ENCODE data around the gene MIS12. TPM values are rescaled to one million over a fixed set of nuclear protein-coding genes. Genes with fewer than 3 reads are reported as not detected.
A peak's percentile ranks its signal among the peaks of the same experiment; 100 is the strongest.

MIS12 gene
- total RNA-seq, 1 experiment from 2014 or later, result 22.6 TPM

DNA sequence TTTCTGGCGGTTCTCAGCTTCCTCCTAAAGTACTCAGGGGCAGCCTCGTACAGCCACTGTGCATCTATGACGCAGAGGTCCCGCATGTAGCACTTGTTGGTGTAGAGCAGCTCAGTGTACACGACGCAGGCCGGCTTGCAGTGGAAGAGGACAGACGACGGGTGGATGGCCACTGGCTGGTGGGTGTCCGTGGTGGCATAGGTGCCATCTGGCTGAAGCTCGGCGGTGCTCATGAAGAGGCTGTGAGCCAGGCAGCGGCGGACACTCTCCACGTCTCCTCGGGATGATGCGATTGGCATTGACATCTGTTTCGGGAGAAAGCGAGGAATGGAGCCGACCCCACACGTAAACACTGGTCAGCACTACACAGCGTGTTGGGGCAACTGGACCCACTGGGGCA, 42.2 kb upstream of the MIS12 start (continued):
- TF ChIP-seq, protein P1, sequence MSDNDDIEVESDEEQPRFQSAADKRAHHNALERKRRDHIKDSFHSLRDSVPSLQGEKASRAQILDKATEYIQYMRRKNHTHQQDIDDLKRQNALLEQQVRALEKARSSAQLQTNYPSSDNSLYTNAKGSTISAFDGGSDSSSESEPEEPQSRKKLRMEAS (CRISPR knock-in tag; IDR thresholded peaks at IDR 0.05), result no peak

DNA sequence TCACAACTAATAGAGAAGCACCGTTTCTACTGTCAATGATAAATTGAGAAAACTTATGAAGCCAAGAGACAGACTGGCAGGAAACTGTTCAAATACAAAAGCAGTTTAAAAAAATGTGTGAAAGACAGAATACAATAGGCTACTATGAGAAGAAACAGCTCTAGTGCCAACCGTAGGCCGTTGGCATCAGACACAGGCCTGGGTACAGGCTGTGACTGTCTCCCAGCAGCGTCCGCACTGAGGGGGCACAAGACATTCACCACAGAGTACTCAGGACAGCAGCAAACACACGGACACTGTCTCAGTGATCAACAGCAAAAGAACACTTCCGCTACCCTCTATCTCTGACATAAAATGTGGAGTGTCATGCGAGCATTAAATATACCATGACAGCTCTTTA, 39.6 kb upstream of the MIS12 start:
- H3K36me3 Mint-ChIP-seq, result peaks cover 78% of the 10 kb centered on the region
- H3K27ac Mint-ChIP-seq, result no peak overlapping the region
- H3K27me3 Mint-ChIP-seq (ENCODE audit: low read depth), result no peaks in the 10 kb centered on the region
- TF ChIP-seq, protein P2, sequence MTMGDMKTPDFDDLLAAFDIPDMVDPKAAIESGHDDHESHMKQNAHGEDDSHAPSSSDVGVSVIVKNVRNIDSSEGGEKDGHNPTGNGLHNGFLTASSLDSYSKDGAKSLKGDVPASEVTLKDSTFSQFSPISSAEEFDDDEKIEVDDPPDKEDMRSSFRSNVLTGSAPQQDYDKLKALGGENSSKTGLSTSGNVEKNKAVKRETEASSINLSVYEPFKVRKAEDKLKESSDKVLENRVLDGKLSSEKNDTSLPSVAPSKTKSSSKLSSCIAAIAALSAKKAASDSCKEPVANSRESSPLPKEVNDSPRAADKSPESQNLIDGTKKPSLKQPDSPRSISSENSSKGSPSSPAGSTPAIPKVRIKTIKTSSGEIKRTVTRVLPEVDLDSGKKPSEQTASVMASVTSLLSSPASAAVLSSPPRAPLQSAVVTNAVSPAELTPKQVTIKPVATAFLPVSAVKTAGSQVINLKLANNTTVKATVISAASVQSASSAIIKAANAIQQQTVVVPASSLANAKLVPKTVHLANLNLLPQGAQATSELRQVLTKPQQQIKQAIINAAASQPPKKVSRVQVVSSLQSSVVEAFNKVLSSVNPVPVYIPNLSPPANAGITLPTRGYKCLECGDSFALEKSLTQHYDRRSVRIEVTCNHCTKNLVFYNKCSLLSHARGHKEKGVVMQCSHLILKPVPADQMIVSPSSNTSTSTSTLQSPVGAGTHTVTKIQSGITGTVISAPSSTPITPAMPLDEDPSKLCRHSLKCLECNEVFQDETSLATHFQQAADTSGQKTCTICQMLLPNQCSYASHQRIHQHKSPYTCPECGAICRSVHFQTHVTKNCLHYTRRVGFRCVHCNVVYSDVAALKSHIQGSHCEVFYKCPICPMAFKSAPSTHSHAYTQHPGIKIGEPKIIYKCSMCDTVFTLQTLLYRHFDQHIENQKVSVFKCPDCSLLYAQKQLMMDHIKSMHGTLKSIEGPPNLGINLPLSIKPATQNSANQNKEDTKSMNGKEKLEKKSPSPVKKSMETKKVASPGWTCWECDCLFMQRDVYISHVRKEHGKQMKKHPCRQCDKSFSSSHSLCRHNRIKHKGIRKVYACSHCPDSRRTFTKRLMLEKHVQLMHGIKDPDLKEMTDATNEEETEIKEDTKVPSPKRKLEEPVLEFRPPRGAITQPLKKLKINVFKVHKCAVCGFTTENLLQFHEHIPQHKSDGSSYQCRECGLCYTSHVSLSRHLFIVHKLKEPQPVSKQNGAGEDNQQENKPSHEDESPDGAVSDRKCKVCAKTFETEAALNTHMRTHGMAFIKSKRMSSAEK (CRISPR knock-in tag; IDR thresholded peaks at IDR 0.05; ENCODE audit: borderline replicate concordance), result no peak
- TF ChIP-seq NFATC4 (CRISPR knock-in tag; IDR thresholded peaks at IDR 0.05), result no peak
- POLR2A ChIA-PET, result no interaction called here
- H3K4me3 Mint-ChIP-seq, result no peak overlapping the region
- no peaks in the 10 kb centered on the region for H3K4me1 Mint-ChIP-seq
- ATAC-seq (no peak), DNase-seq (ENCODE audit: low spot score) (no peak)
- H3K9me3 Mint-ChIP-seq, result no peaks in the 10 kb centered on the region
- CTCF ChIA-PET, result interaction anchor here (2.9 kb wide), 1 partner anchor 7 kb away, joined by 16 read pairs; the partner anchor contains the start of gene C1QBP

DNA sequence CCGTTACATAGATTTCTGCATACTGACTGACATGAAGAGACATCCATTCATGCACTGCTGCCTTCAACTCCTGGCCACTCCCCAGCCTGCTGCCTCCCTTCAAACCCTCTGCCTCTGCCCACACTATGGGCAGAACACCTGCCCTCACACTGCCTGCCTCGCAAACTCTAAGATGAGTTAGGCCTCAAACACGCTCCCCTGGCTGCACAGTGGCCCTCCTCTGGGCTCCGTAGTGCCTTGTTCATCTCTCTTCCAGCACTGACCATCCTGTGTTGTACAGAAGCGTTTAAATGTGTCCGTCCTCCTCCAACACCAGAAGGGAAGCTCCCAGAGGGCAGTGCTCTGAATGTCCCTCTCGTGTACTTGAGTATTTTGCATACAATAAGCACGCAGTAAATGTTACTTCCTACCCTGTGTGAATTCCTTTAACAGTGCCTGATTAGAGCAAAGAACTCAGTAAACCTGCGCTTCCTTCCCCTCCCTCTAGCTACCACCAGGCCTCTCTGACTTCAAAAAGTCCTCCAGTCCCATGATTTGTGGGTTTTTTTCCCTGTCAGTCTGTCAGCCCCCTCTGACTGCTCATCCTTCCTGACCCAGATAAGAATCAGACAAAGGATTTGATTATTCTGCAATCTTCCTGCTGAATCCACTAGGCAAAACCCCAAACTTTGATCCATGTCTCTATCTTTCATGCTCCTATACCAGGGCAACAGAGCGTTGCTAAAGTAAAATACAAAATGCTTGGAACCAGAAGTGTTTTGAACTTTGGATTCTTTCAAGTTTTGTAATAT, 21.5 kb upstream of the MIS12 start:
- no peak for ATAC-seq
- H3K27me3 Mint-ChIP-seq (ENCODE audit: low read depth), result no peaks in the 10 kb centered on the region
- ChIA-PET POLR2A (no interaction called here), CTCF (interaction anchor here (2.0 kb wide), 1 partner anchor 26 kb away, joined by 5 read pairs; the partner anchor contains the start of gene C1QBP)
- no peaks in the 10 kb centered on the region for H3K9me3 Mint-ChIP-seq
- peaks cover 23% of the 10 kb centered on the region for H3K4me1 Mint-ChIP-seq
- peaks cover 32% of the 10 kb centered on the region for H3K36me3 Mint-ChIP-seq
- no peak for DNase-seq (ENCODE audit: low spot score)
- TF ChIP-seq ELF4 (CRISPR knock-in tag; IDR thresholded peaks at IDR 0.05; ENCODE audit: low read depth) (no peak), ZNF138 (CRISPR knock-in tag; conservative IDR thresholded peaks at IDR 0.05) (no peak), CBFB (CRISPR knock-in tag; IDR thresholded peaks at IDR 0.05; ENCODE audit: low read depth) (no peak), PRRX2 (CRISPR knock-in tag; IDR thresholded peaks at IDR 0.05) (no peak), CREM (CRISPR knock-in tag; IDR thresholded peaks at IDR 0.05) (no peak), SMAD4 (CRISPR knock-in tag; IDR thresholded peaks at IDR 0.05) (no peak), GTF2I (CRISPR knock-in tag; conservative IDR thresholded peaks at IDR 0.05) (no peak), CREB1 (CRISPR knock-in tag; IDR thresholded peaks at IDR 0.05) (no peak)
- TF ChIP-seq, protein P3, sequence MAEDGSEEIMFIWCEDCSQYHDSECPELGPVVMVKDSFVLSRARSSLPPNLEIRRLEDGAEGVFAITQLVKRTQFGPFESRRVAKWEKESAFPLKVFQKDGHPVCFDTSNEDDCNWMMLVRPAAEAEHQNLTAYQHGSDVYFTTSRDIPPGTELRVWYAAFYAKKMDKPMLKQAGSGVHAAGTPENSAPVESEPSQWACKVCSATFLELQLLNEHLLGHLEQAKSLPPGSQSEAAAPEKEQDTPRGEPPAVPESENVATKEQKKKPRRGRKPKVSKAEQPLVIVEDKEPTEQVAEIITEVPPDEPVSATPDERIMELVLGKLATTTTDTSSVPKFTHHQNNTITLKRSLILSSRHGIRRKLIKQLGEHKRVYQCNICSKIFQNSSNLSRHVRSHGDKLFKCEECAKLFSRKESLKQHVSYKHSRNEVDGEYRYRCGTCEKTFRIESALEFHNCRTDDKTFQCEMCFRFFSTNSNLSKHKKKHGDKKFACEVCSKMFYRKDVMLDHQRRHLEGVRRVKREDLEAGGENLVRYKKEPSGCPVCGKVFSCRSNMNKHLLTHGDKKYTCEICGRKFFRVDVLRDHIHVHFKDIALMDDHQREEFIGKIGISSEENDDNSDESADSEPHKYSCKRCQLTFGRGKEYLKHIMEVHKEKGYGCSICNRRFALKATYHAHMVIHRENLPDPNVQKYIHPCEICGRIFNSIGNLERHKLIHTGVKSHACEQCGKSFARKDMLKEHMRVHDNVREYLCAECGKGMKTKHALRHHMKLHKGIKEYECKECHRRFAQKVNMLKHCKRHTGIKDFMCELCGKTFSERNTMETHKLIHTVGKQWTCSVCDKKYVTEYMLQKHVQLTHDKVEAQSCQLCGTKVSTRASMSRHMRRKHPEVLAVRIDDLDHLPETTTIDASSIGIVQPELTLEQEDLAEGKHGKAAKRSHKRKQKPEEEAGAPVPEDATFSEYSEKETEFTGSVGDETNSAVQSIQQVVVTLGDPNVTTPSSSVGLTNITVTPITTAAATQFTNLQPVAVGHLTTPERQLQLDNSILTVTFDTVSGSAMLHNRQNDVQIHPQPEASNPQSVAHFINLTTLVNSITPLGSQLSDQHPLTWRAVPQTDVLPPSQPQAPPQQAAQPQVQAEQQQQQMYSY (CRISPR knock-in tag; IDR thresholded peaks at IDR 0.05), result no peak
- TF ChIP-seq, protein P4, sequence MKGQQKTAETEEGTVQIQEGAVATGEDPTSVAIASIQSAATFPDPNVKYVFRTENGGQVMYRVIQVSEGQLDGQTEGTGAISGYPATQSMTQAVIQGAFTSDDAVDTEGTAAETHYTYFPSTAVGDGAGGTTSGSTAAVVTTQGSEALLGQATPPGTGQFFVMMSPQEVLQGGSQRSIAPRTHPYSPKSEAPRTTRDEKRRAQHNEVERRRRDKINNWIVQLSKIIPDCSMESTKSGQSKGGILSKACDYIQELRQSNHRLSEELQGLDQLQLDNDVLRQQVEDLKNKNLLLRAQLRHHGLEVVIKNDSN (CRISPR knock-in tag; IDR thresholded peaks at IDR 0.05), result no peak
- TF ChIP-seq, protein P5, sequence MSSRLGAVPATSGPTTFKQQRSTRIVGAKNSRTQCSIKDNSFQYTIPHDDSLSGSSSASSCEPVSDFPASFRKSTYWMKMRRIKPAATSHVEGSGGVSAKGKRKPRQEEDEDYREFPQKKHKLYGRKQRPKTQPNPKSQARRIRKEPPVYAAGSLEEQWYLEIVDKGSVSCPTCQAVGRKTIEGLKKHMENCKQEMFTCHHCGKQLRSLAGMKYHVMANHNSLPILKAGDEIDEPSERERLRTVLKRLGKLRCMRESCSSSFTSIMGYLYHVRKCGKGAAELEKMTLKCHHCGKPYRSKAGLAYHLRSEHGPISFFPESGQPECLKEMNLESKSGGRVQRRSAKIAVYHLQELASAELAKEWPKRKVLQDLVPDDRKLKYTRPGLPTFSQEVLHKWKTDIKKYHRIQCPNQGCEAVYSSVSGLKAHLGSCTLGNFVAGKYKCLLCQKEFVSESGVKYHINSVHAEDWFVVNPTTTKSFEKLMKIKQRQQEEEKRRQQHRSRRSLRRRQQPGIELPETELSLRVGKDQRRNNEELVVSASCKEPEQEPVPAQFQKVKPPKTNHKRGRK (CRISPR knock-in tag; IDR thresholded peaks at IDR 0.05; ENCODE audit: borderline replicate concordance), result no peak
- H3K4me3 Mint-ChIP-seq, result no peak overlapping the region
- H3K27ac Mint-ChIP-seq, result peak overlapping the region; percentile 75
